Measurements from ENCODE around the gene LSM2. TPM values are rescaled to one million over a fixed set of nuclear protein-coding genes. Genes with fewer than 3 reads are reported as not detected.

Gene LSM2
- total and polyA plus RNA-seq, 9 of the 15 experiments (the other 6 are each of a cell fraction or from before 2014, with no cell fraction given), result 154 to 407 (median 223) TPM

DNA sequence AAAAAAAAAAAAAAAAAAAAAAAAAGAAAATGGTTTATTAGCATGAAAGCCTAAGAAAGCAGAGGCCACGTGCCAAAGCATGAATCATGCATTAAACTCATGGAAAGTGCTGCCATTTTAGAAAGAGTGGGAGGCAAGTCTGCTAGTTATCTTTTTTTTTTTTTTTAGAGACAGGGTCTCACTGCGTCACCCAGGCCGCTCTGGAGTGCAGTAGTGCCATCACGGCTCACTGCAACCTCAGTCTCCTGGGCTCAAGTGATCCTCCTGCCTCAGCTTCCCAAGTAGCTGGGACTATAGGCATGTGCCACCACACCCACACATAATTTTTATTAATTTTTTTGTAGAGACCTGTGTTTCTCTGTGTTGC lies 34.8 kb downstream of the LSM2 start:
- peaks cover 10% of the 10 kb centered on the region for H3K9me1 ChIP-seq (ENCODE audit: control insufficient read depth, insufficient read depth, low read length)
- no peaks in the 10 kb centered on the region for H3K27me3 ChIP-seq (ENCODE audit: control insufficient read depth in 2 of 2, insufficient read depth in 2 of 2, low read length in 2 of 2)
- peak overlapping the region; percentile 14 for H2AFZ ChIP-seq (ENCODE audit: low read depth, low read length)
- no peaks in the 10 kb centered on the region for H3K79me2 ChIP-seq (ENCODE audit: control insufficient read depth, insufficient read depth, low read length)
- no peaks in the 10 kb centered on the region for H4K20me1 ChIP-seq (replicated peaks; ENCODE audit: control insufficient read depth, insufficient read depth, low read length)
- H3K36me3 ChIP-seq (ENCODE audit: control insufficient read depth, insufficient read depth, low read length), result no peaks in the 10 kb centered on the region
- intact Hi-C loops (cut with micrococcal nuclease) (loop anchor here (1.0 to 10.0 kb wide), 2 partner anchors 58 to 227 kb away; partner anchors contain the start of genes ATP6V1G2, DDX39B and NFKBIL1), in situ Hi-C loops (cut with MboI) (no loop called here)
- DNase-seq (ENCODE audit: extremely low read depth in 1 of 4, low spot score in 3 of 4) (peak in 1 of 4 experiments; percentile 60), FAIRE-seq (no peak), ATAC-seq (no peak)
- H3K4me3 ChIP-seq, result no peak overlapping the region
- POLR2A ChIA-PET, result interaction anchor here (0.6 to 8.8 kb wide), 12 partner anchors 9 to 116 kb away, joined by 3 to 75 read pairs (median 7); partner anchors contain the start of genes ABHD16A, DDAH2, GPANK1 and HSPA1B
- no peak overlapping the region for H3K4me2 ChIP-seq (ENCODE audit: insufficient read depth, low read length)
- peak overlapping the region in 1 of 2 experiments; percentile 57; a peak in 2 of 4 replicates for H3K9ac ChIP-seq (ENCODE audit: insufficient read depth in 1 of 2, low read depth in 2 of 2, low read length in 2 of 2)
- H3K4me1 ChIP-seq (replicated peaks in 1 of 2; ENCODE audit: control insufficient read depth in 2 of 2, insufficient read depth in 2 of 2, low read length in 2 of 2), result peaks cover 45 to 76% of the 10 kb centered on the region in 2 experiments
- CTCF ChIA-PET (ENCODE audit: low intra/inter-chr PET ratio), result interaction anchor here (0.6 to 2.1 kb wide), 5 partner anchors 43 to 153 kb away, joined by 3 to 10 read pairs (median 4); partner anchors contain the start of gene DDAH2
- no TSS peak for BruUV-seq (replicated peaks)
- H3K27ac ChIP-seq (ENCODE audit: extremely low read depth, low read depth, low read length), result peak overlapping the region; percentile 17; the same call in 1 of the 3 replicates
- WGBS (ENCODE audit: insufficient coverage, low coverage, missing lambda C conversion rate), result 65% methylated on average over 4 of the region's 4 CpGs
- H3K9me3 ChIP-seq (replicated peaks; ENCODE audit: control insufficient read depth, insufficient read depth, low read depth, low read length), result no peaks in the 10 kb centered on the region
- TF ChIP-seq, protein P1, sequence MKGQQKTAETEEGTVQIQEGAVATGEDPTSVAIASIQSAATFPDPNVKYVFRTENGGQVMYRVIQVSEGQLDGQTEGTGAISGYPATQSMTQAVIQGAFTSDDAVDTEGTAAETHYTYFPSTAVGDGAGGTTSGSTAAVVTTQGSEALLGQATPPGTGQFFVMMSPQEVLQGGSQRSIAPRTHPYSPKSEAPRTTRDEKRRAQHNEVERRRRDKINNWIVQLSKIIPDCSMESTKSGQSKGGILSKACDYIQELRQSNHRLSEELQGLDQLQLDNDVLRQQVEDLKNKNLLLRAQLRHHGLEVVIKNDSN (CRISPR knock-in tag; IDR thresholded peaks at IDR 0.05), result peak; percentile 63
- TF ChIP-seq, protein P2, sequence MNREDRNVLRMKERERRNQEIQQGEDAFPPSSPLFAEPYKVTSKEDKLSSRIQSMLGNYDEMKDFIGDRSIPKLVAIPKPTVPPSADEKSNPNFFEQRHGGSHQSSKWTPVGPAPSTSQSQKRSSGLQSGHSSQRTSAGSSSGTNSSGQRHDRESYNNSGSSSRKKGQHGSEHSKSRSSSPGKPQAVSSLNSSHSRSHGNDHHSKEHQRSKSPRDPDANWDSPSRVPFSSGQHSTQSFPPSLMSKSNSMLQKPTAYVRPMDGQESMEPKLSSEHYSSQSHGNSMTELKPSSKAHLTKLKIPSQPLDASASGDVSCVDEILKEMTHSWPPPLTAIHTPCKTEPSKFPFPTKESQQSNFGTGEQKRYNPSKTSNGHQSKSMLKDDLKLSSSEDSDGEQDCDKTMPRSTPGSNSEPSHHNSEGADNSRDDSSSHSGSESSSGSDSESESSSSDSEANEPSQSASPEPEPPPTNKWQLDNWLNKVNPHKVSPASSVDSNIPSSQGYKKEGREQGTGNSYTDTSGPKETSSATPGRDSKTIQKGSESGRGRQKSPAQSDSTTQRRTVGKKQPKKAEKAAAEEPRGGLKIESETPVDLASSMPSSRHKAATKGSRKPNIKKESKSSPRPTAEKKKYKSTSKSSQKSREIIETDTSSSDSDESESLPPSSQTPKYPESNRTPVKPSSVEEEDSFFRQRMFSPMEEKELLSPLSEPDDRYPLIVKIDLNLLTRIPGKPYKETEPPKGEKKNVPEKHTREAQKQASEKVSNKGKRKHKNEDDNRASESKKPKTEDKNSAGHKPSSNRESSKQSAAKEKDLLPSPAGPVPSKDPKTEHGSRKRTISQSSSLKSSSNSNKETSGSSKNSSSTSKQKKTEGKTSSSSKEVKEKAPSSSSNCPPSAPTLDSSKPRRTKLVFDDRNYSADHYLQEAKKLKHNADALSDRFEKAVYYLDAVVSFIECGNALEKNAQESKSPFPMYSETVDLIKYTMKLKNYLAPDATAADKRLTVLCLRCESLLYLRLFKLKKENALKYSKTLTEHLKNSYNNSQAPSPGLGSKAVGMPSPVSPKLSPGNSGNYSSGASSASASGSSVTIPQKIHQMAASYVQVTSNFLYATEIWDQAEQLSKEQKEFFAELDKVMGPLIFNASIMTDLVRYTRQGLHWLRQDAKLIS (CRISPR knock-in tag; IDR thresholded peaks at IDR 0.05), result no peak
- TF ChIP-seq, protein P3, sequence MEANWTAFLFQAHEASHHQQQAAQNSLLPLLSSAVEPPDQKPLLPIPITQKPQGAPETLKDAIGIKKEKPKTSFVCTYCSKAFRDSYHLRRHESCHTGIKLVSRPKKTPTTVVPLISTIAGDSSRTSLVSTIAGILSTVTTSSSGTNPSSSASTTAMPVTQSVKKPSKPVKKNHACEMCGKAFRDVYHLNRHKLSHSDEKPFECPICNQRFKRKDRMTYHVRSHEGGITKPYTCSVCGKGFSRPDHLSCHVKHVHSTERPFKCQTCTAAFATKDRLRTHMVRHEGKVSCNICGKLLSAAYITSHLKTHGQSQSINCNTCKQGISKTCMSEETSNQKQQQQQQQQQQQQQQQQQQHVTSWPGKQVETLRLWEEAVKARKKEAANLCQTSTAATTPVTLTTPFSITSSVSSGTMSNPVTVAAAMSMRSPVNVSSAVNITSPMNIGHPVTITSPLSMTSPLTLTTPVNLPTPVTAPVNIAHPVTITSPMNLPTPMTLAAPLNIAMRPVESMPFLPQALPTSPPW (CRISPR knock-in tag; IDR thresholded peaks at IDR 0.05), result 0 out of 2 replicates have a peak, but pooled peaks have one; percentile 5
- TF ChIP-seq ZNF551 (CRISPR knock-in tag; IDR thresholded peaks at IDR 0.05) (no peak), JUND (IDR thresholded peaks at IDR 0.05; ENCODE audit: borderline replicate concordance, low read depth, low read length) (peak; percentile 60), JUND (tag; IDR thresholded peaks at IDR 0.05; ENCODE audit: borderline replicate concordance, low read depth, low read length) (0 out of 3 replicates have a peak, but pooled peaks have one; percentile 23), DPF2 (IDR thresholded peaks at IDR 0.05) (0 out of 2 replicates have a peak, but pooled peaks have one; percentile 17), RBM22 (IDR thresholded peaks at IDR 0.05; ENCODE audit: low read depth, low read length, poor library complexity, severe bottlenecking) (no peak), MECOM (CRISPR knock-in tag; IDR thresholded peaks at IDR 0.05) (0 out of 2 replicates have a peak, but pooled peaks have one; percentile 13), SMARCE1 (IDR thresholded peaks at IDR 0.05) (peak; percentile 18; the same call in 1 of the 2 replicates), EGR1 (conservative IDR thresholded peaks at IDR 0.05) (peak; percentile 67)
- TF ChIP-seq, protein P4, sequence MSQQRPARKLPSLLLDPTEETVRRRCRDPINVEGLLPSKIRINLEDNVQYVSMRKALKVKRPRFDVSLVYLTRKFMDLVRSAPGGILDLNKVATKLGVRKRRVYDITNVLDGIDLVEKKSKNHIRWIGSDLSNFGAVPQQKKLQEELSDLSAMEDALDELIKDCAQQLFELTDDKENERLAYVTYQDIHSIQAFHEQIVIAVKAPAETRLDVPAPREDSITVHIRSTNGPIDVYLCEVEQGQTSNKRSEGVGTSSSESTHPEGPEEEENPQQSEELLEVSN (IDR thresholded peaks at IDR 0.05; ENCODE audit: borderline replicate concordance in 1 of 2, extremely low read depth in 1 of 2, insufficient read depth in 1 of 2, insufficient read length in 1 of 2, low read depth in 1 of 2, low read length in 1 of 2, poor library complexity in 1 of 2, severe bottlenecking in 1 of 2), result peak in 1 of 2 experiments; percentile 43
